ENCODE measurements around the gene WIPF3. TPM values are rescaled to one million over a fixed set of nuclear protein-coding genes. Genes with fewer than 3 reads are reported as not detected.

Gene WIPF3
- total and polyA plus RNA-seq, 10 of the 15 experiments (the other 5 are each of a cell fraction or from before 2014, with no cell fraction given): 0.03 to 0.05 TPM; not detected in 8

DNA sequence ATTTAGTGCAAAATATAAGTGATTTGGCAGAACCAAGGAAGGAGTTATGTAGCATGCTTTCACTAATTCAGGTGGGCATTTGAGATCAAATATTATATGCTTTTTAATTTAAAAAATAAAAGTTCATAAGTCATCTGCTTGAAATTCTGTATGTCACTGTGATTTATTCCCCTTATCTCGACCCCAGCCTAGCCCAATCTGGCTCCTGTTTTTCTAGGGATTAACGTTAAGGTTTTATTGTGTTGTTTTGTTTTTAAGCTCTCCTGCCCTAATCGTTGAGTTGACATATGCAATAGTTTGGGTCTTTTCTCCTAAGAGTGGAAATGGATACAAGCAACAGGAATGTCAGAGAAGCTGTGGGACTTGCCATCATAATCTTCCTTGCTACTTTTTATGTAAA lies 42.6 kb downstream of the WIPF3 start:
- Histone ChIP-seq H3K4me2 (ENCODE audit: control insufficient read depth, insufficient read depth) (no peak overlapping the region), H2AFZ (ENCODE audit: control insufficient read depth, low read depth, low read length) (no peak overlapping the region), H3K27ac (ENCODE audit: control insufficient read depth, insufficient read depth) (no peak overlapping the region), H3K36me3 (ENCODE audit: control insufficient read depth in 2 of 2, insufficient read depth in 2 of 2, low read length in 1 of 2) (no peaks in the 10 kb centered on the region), H3K9ac (ENCODE audit: control insufficient read depth, insufficient read depth, low read length) (no peak overlapping the region), H3K79me2 (ENCODE audit: control insufficient read depth, insufficient read depth, low read length) (no peaks in the 10 kb centered on the region), H3K9me3 (replicated peaks; ENCODE audit: control insufficient read depth, insufficient read depth, low read length) (no peaks in the 10 kb centered on the region), H3K27me3 (replicated peaks in 1 of 2; ENCODE audit: control insufficient read depth in 2 of 2, insufficient read depth in 2 of 2, low read length in 1 of 2) (no peaks in the 10 kb centered on the region; a peak in 2 of 4 replicates), H3K4me1 (ENCODE audit: control insufficient read depth, insufficient read depth, low read length) (no peaks in the 10 kb centered on the region), H4K20me1 (ENCODE audit: control insufficient read depth, insufficient read depth) (no peaks in the 10 kb centered on the region), H3K4me3 (no peak overlapping the region)
- in situ Hi-C loops (cut with MboI) (no loop called here), intact Hi-C loops (cut with micrococcal nuclease; ENCODE audit: unreplicated experiment) (no loop called here)
- ChIA-PET RAD21 (ENCODE audit: unreplicated experiment) (no interaction called here), CTCF (interaction anchor here (0.9 kb wide), 1 partner anchor 10 kb away, joined by 4 read pairs; no protein-coding TSS in a partner anchor), SMC1A (ENCODE audit: uncharacterized antibody, unreplicated experiment) (no interaction called here), POLR2A (no interaction called here)
- TF ChIP-seq, protein P1, sequence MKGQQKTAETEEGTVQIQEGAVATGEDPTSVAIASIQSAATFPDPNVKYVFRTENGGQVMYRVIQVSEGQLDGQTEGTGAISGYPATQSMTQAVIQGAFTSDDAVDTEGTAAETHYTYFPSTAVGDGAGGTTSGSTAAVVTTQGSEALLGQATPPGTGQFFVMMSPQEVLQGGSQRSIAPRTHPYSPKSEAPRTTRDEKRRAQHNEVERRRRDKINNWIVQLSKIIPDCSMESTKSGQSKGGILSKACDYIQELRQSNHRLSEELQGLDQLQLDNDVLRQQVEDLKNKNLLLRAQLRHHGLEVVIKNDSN (IDR thresholded peaks at IDR 0.05; ENCODE audit: borderline replicate concordance, extremely low read length, insufficient read depth, low read depth, low read length): no peak
- no peak for TF ChIP-seq ZNF384 (IDR thresholded peaks at IDR 0.05; ENCODE audit: borderline replicate concordance, low read depth, low read length)
- TF ChIP-seq NR2F1 (conservative IDR thresholded peaks at IDR 0.05): no peak
- TF ChIP-seq MTA2 (IDR thresholded peaks at IDR 0.05; ENCODE audit: low read depth): no peak
- no peak for TF ChIP-seq TCF3 (IDR thresholded peaks at IDR 0.05; ENCODE audit: borderline replicate concordance, insufficient read depth, low read depth, low read length)
- FAIRE-seq (no peak), ATAC-seq (no peak), DNase-seq (ENCODE audit: low read depth, low spot score) (no peak)
- BruUV-seq (replicated peaks): no TSS peak
- WGBS (ENCODE audit: insufficient coverage, insufficient replicate concordance, low lambda C conversion rate, missing lambda C conversion rate): 18% methylated on average over 3 of the region's 3 CpGs

GRCh38 chr7:29851487-29851886 lies 45.2 kb downstream of the WIPF3 start:
- in situ Hi-C loops (cut with MboI) (no loop called here), intact Hi-C loops (cut with micrococcal nuclease; ENCODE audit: unreplicated experiment) (no loop called here)
- POLR2A ChIA-PET: no interaction called here
- H3K36me3 ChIP-seq (ENCODE audit: control insufficient read depth in 2 of 2, insufficient read depth in 2 of 2, low read length in 1 of 2): no peaks in the 10 kb centered on the region
- ATAC-seq: no peak
- no peaks in the 10 kb centered on the region for H4K20me1 ChIP-seq (ENCODE audit: control insufficient read depth, insufficient read depth)
- CTCF ChIA-PET: no interaction called here
- FAIRE-seq: no peak
- no peaks in the 10 kb centered on the region for H3K4me1 ChIP-seq (ENCODE audit: control insufficient read depth, insufficient read depth, low read length)
- H2AFZ ChIP-seq (ENCODE audit: control insufficient read depth, low read depth, low read length): no peak overlapping the region
- 54% methylated on average over 7 of the region's 7 CpGs for WGBS (ENCODE audit: insufficient coverage, insufficient replicate concordance, low lambda C conversion rate, missing lambda C conversion rate)
- no TSS peak for BruUV-seq (replicated peaks)
- no peaks in the 10 kb centered on the region for H3K9me3 ChIP-seq (replicated peaks; ENCODE audit: control insufficient read depth, insufficient read depth, low read length)
- SMC1A ChIA-PET (ENCODE audit: uncharacterized antibody, unreplicated experiment): no interaction called here
- no peak overlapping the region for H3K9ac ChIP-seq (ENCODE audit: control insufficient read depth, insufficient read depth, low read length)
- no peaks in the 10 kb centered on the region; a peak in 2 of 4 replicates for H3K27me3 ChIP-seq (replicated peaks in 1 of 2; ENCODE audit: control insufficient read depth in 2 of 2, insufficient read depth in 2 of 2, low read length in 1 of 2)
- RAD21 ChIA-PET (ENCODE audit: unreplicated experiment): no interaction called here
- H3K4me2 ChIP-seq (ENCODE audit: control insufficient read depth, insufficient read depth): no peak overlapping the region
- H3K79me2 ChIP-seq (ENCODE audit: control insufficient read depth, insufficient read depth, low read length): no peaks in the 10 kb centered on the region
- DNase-seq (ENCODE audit: low read depth, low spot score): no peak
- H3K4me3 ChIP-seq: no peak overlapping the region
- H3K27ac ChIP-seq (ENCODE audit: control insufficient read depth, insufficient read depth): no peak overlapping the region
- TF ChIP-seq EGR1 (IDR thresholded peaks at IDR 0.05; ENCODE audit: borderline replicate concordance in 1 of 2, low read depth in 2 of 2, low read length in 2 of 2): no peak
- no peak for TF ChIP-seq ZNF384 (IDR thresholded peaks at IDR 0.05; ENCODE audit: borderline replicate concordance, low read depth, low read length)
- no peak for TF ChIP-seq NFIC (IDR thresholded peaks at IDR 0.05; ENCODE audit: low read depth, low read length)
- TF ChIP-seq POU2F2 (IDR thresholded peaks at IDR 0.05; ENCODE audit: borderline replicate concordance, low read depth, low read length): no peak
- TF ChIP-seq SRF (IDR thresholded peaks at IDR 0.05; ENCODE audit: low read depth in 2 of 2, low read length in 2 of 2): no peak
- TF ChIP-seq EED (IDR thresholded peaks at IDR 0.05; ENCODE audit: low read depth): no peak
- no peak for TF ChIP-seq BMI1 (IDR thresholded peaks at IDR 0.05; ENCODE audit: borderline replicate concordance)
- TF ChIP-seq TCF7 (IDR thresholded peaks at IDR 0.05; ENCODE audit: borderline replicate concordance): no peak
- TF ChIP-seq, protein P2, sequence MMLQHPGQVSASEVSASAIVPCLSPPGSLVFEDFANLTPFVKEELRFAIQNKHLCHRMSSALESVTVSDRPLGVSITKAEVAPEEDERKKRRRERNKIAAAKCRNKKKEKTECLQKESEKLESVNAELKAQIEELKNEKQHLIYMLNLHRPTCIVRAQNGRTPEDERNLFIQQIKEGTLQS (IDR thresholded peaks at IDR 0.05; ENCODE audit: borderline replicate concordance, extremely low read depth, low read depth, low read length): no peak
- no peak for TF ChIP-seq NFYB (IDR thresholded peaks at IDR 0.05; ENCODE audit: insufficient read depth, low read depth, low read length)
- no peak for TF ChIP-seq ZNF24 (IDR thresholded peaks at IDR 0.05)
- TF ChIP-seq ELK1 (IDR thresholded peaks at IDR 0.05; ENCODE audit: low read depth, low read length): no peak
- no peak for TF ChIP-seq PML (IDR thresholded peaks at IDR 0.05; ENCODE audit: low read length)
- no peak for TF ChIP-seq LARP7 (IDR thresholded peaks at IDR 0.05)

All from GM12878 (cell line).